ENCODE measurements around the gene PEF1. TPM values are rescaled to one million over a fixed set of nuclear protein-coding genes. Genes with fewer than 3 reads are reported as not detected.

PEF1 gene, protein sequence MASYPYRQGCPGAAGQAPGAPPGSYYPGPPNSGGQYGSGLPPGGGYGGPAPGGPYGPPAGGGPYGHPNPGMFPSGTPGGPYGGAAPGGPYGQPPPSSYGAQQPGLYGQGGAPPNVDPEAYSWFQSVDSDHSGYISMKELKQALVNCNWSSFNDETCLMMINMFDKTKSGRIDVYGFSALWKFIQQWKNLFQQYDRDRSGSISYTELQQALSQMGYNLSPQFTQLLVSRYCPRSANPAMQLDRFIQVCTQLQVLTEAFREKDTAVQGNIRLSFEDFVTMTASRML
- total RNA-seq = 10 to 100 TPM; 48.4 to 72.1 (median 61.9) TPM

DNA sequence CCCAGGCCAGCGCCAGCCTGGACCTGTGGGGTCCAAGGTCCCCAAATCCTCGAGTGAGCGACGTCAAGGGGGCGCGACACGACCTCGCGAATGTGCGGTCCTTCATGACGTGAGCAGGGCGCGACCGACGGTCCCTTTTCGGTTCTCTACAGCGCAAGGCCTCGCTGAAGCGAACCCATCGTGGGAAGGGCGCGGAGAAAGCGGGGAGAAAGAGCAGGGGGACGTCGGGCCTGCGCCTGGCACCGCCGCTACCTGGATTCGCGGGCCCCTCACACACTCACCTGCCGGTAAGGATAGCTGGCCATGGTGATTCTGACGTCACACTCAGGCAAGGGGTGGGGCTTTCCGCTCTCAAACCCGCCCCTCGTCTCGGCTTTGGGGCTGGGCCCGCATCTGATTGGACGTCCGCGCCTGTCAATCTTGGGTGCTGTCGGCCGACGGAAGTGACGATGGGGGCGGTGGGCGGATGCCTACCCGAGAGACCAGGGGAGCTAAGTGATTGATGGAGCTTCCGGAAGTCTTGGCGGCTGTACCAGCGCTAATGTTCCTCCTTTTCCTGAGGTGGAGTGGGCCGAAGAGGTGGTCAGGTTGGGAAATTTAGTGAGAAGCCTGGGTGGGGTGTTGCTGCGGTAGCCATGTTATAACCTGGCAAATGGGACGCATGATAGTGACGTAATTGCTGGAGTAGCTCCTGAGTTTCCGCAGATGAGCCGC, at the start of gene PEF1:
TSS of gene PEF1 (minus strand) at position 317 of the 714 bp plus-strand sequence. CDS start at position 305, 12 bp downstream.
- peak within 1 kb of the TSS; percentile 90 to 92 for H3K27ac ChIP-seq
- H3K9me3 ChIP-seq = no peaks in the 10 kb centered on the region
- peaks cover 10 to 21% of the 10 kb centered on the region in 2 donors for H3K4me1 ChIP-seq
- H3K4me3 ChIP-seq = peak within 1 kb of the TSS; percentile 82 to 87
- no peaks in the 10 kb centered on the region for H3K36me3 ChIP-seq
- TF ChIP-seq POLR2A (IDR thresholded peaks at IDR 0.05) (peak; percentile 63 to 86), CTCF (IDR thresholded peaks at IDR 0.05) (no peak)
- DNase-seq = peak; percentile 99
- no peaks in the 10 kb centered on the region for H3K27me3 ChIP-seq
- intact Hi-C loops (cut with DNase I; ENCODE audit: low total_unique reads) = no loop called here

GRCh38 chr1:31693231-31693630, 48.6 kb upstream of the PEF1 start:
- no peaks in the 10 kb centered on the region for H3K4me1 ChIP-seq
- TF ChIP-seq POLR2A (IDR thresholded peaks at IDR 0.05) = no peak
- no peak for TF ChIP-seq CTCF (IDR thresholded peaks at IDR 0.05)
- no peak for DNase-seq
- H3K9me3 ChIP-seq = no peaks in the 10 kb centered on the region
- H3K27me3 ChIP-seq = no peaks in the 10 kb centered on the region
- intact Hi-C loops (cut with DNase I; ENCODE audit: low total_unique reads) = no loop called here
- H3K36me3 ChIP-seq = no peaks in the 10 kb centered on the region
- no peak overlapping the region for H3K4me3 ChIP-seq
- H3K27ac ChIP-seq = no peak overlapping the region

GRCh38 chr1:31691951-31692350, 47.3 kb upstream of the PEF1 start:
- no peaks in the 10 kb centered on the region for H3K36me3 ChIP-seq
- no peak for DNase-seq
- H3K27ac ChIP-seq = no peak overlapping the region
- TF ChIP-seq CTCF (IDR thresholded peaks at IDR 0.05) (no peak), POLR2A (IDR thresholded peaks at IDR 0.05) (no peak)
- H3K27me3 ChIP-seq = no peaks in the 10 kb centered on the region
- H3K4me3 ChIP-seq = no peak overlapping the region
- H3K4me1 ChIP-seq = no peaks in the 10 kb centered on the region
- intact Hi-C loops (cut with DNase I; ENCODE audit: low total_unique reads) = no loop called here
- no peaks in the 10 kb centered on the region for H3K9me3 ChIP-seq

GRCh38 chr1:31691446-31691845, 46.8 kb upstream of the PEF1 start:
- DNase-seq = no peak
- Histone ChIP-seq H3K9me3 (no peaks in the 10 kb centered on the region), H3K27me3 (no peaks in the 10 kb centered on the region), H3K36me3 (no peaks in the 10 kb centered on the region), H3K27ac (no peak overlapping the region), H3K4me1 (no peaks in the 10 kb centered on the region), H3K4me3 (no peak overlapping the region)
- intact Hi-C loops (cut with DNase I; ENCODE audit: low total_unique reads) = no loop called here
- no peak for TF ChIP-seq POLR2A (IDR thresholded peaks at IDR 0.05)
- no peak for TF ChIP-seq CTCF (IDR thresholded peaks at IDR 0.05)

DNA sequence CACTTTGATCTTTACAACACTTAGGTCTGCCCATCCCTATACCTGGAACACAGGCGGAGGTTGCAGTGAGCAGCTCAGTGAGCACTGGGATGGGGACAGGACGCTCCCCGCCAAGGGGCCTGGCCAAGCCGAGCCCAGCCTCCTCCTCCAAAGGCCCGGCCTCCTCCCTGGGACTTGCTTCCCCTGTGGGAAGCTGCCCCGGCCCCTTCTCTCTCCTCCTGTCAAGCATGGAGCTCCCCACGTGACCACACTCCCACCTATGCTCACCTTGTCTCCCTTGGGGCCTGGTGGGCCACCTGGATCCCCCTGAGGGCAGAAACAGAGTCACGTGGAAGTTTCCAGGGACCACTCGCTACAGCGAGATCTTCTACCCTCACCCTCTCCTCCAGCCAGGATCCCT, 46.2 kb upstream of the PEF1 start:
- TF ChIP-seq CTCF (IDR thresholded peaks at IDR 0.05) (no peak), POLR2A (IDR thresholded peaks at IDR 0.05) (no peak)
- no peak for DNase-seq
- Histone ChIP-seq H3K27me3 (no peaks in the 10 kb centered on the region), H3K9me3 (no peaks in the 10 kb centered on the region), H3K27ac (no peak overlapping the region), H3K36me3 (no peaks in the 10 kb centered on the region), H3K4me1 (no peaks in the 10 kb centered on the region), H3K4me3 (no peak overlapping the region)
- intact Hi-C loops (cut with DNase I; ENCODE audit: low total_unique reads) = no loop called here
